ENCODE results near the gene EMX2.

The EMX2 gene

GRCh38 chr10:117591043-117591442, 48.5 kb downstream of the EMX2 start:
- in situ Hi-C loops (cut with MboI; ENCODE audit: low sequenced_read_pairs): no loop called here

GRCh38 chr10:117594722-117595121, 52.2 kb downstream of the EMX2 start:
- in situ Hi-C loops (cut with MboI; ENCODE audit: low sequenced_read_pairs): no loop called here

GRCh38 chr10:117596706-117597105, 54.2 kb downstream of the EMX2 start:
- in situ Hi-C loops (cut with MboI; ENCODE audit: low sequenced_read_pairs): no loop called here

GRCh38 chr10:117597216-117597615, 54.7 kb downstream of the EMX2 start:
- in situ Hi-C loops (cut with MboI; ENCODE audit: low sequenced_read_pairs): no loop called here

All from HL-60/S4 treated with phorbol 12-myristate 13-acetate at 8.2 ng/mL for 4 days and 3 days (cell line).